K562 (cell line): ENCODE results near the gene NSMF. TPM values are rescaled to one million over a fixed set of nuclear protein-coding genes. Genes with fewer than 3 reads are reported as not detected.
A peak's percentile ranks its signal among the peaks of the same experiment; 100 is the strongest.

Source experiments
- ARHGAP35 ChIP-seq: fragments of 450-650 bp; IDR thresholded peaks from 2 replicates; pipeline ENCODE4 v1.6.1; 2018; ENCODE audit not compliant: partially characterized antibody
- CCAR2 ChIP-seq: fragments of 200-400 bp; formaldehyde crosslinking; IDR thresholded peaks from 2 replicates; pipeline ENCODE4 v1.6.1; 2017; ENCODE audit warnings: mild to moderate bottlenecking, low read depth, low read length
- FOXJ2 ChIP-seq: fragments of 200-800 bp; sonication (Bioruptor generic); IDR thresholded peaks from 2 replicates; pipeline ENCODE4 v1.6.1; 2016; ENCODE audit warnings: missing genetic modification characterization, missing compliant biosample characterization
- MBD2 ChIP-seq: sonication (generic); IDR thresholded peaks from 2 replicates; pipeline ENCODE4 v1.6.1; 2016; ENCODE audit warnings: low read depth, borderline replicate concordance
- PURB ChIP-seq: sonication (generic); formaldehyde crosslinking; IDR thresholded peaks from 2 replicates; pipeline ENCODE4 v1.9.0; 2021; ENCODE audit warnings: low read depth, mild to moderate bottlenecking, missing genetic modification reagents
- SLC30A9 ChIP-seq: fragments of 250-450 bp; sonication (Bioruptor Pico); IDR thresholded peaks from 2 replicates; pipeline ENCODE4 v1.8.0; 2022; ENCODE audit warnings: mild to moderate bottlenecking, moderate library complexity
- SMARCE1 ChIP-seq: fragments of 450-650 bp; IDR thresholded peaks from 2 replicates; pipeline ENCODE4 v1.7.1; 2016; ENCODE audit warnings: mild to moderate bottlenecking
- TEAD1 ChIP-seq, 2 experiments: fragments of 450-650 bp in 1 of 2; sonication (generic) in 1 of 2; formaldehyde crosslinking; IDR thresholded peaks; 2 replicates each; pipeline versions ENCODE4 v1.4.0 to v1.8.0; 2020 to 2022; ENCODE audit warnings: mild to moderate bottlenecking in 2 of 2, missing genetic modification reagents in 1 of 2
- THAP12 ChIP-seq: fragments of 250-450 bp; sonication (Bioruptor Pico); IDR thresholded peaks from 2 replicates; pipeline ENCODE4 v1.9.0; 2021; ENCODE audit warnings: mild to moderate bottlenecking, inconsistent platforms
- THRAP3 ChIP-seq: fragments of 450-650 bp; IDR thresholded peaks from 2 replicates; pipeline ENCODE4 v1.6.1; 2016; ENCODE audit warnings: mild to moderate bottlenecking, inconsistent platforms, borderline replicate concordance
- TSHZ1 ChIP-seq: fragments of 250-450 bp; sonication (Bioruptor Pico); IDR thresholded peaks from 2 replicates; pipeline ENCODE4 v1.4.0; 2020; ENCODE audit warnings: mild to moderate bottlenecking, moderate library complexity
- XRCC3 ChIP-seq: fragments of 450-650 bp; IDR thresholded peaks from 2 replicates; pipeline ENCODE4 v1.6.1; 2017; ENCODE audit warnings: mild to moderate bottlenecking, moderate library complexity
- ZBTB49 ChIP-seq: sonication (generic); formaldehyde crosslinking; IDR thresholded peaks from 2 replicates; pipeline ENCODE4 v1.8.0; 2022; ENCODE audit warnings: missing genetic modification reagents, mild to moderate bottlenecking, borderline replicate concordance
- ZNF121 ChIP-seq: sonication (generic); formaldehyde crosslinking; conservative IDR thresholded peaks from 2 replicates; pipeline ENCODE4 v1.8.0; 2022; ENCODE audit warnings: missing genetic modification reagents
- ZNF395 ChIP-seq: fragments of 200-800 bp; sonication (Bioruptor generic); IDR thresholded peaks from 2 replicates; pipeline ENCODE4 v1.6.1; 2017; ENCODE audit warnings: missing genetic modification characterization, missing compliant biosample characterization
- ZNF511 ChIP-seq: sonication (generic); formaldehyde crosslinking; IDR thresholded peaks from 2 replicates; pipeline ENCODE4 v1.8.0; 2022; ENCODE audit warnings: mild to moderate bottlenecking, missing genetic modification reagents
- ZNF586 ChIP-seq: fragments of 450-650 bp; formaldehyde crosslinking; conservative IDR thresholded peaks from 2 replicates; pipeline ENCODE4 v1.4.0; 2020; ENCODE audit warnings: mild to moderate bottlenecking, moderate library complexity
- ZNF589 ChIP-seq: fragments of 200-800 bp; sonication (Bioruptor generic); IDR thresholded peaks from 2 replicates; pipeline ENCODE4 v1.6.1; 2016; ENCODE audit warnings: low read depth, missing genetic modification characterization, missing compliant biosample characterization
- ZNF764 ChIP-seq: fragments of 250-450 bp; sonication (Bioruptor Pico); IDR thresholded peaks from 2 replicates; pipeline ENCODE4 v1.4.0; 2020; ENCODE audit warnings: low read depth, mild to moderate bottlenecking, moderate library complexity
- polyA plus RNA-seq, 8 experiments: library from polyadenylated mRNA; depleted of rRNA in 4 of 8; stranded (reverse) in 5 of 8; unstranded in 3 of 8; fragments of >200 nt; fragmentation: Nextera tagmentation in 2 of 8; fragmentation: Illumina TruSeq in 1 of 8; extraction: Ambion mirVana in 2 of 8; extraction: Trizol in 1 of 8; gene quantifications; 2 replicates each; pipeline versions ENCODE4 v1.2.1 to v1.2.3, GENCODE V29; 2011 to 2014; ENCODE audit warnings: inconsistent platforms in 1 of 8, missing spikeins in 1 of 8
- total RNA-seq, 7 experiments: library from RNA; depleted of rRNA in 6 of 7; stranded (reverse); fragments of >200 nt in 6 of 7; fragmentation: Illumina TruSeq in 2 of 7; extraction: Trizol in 2 of 7; gene quantifications; 2 replicates each; pipeline versions ENCODE4 v1.2.1 to v1.2.3, GENCODE V29; 2011 to 2021; ENCODE audit warnings: low replicate concordance in 1 of 7

The NSMF gene
- total and polyA plus RNA-seq, 9 of the 15 experiments (the other 6 are each of a cell fraction or from before 2014, with no cell fraction given) = 0.20 to 82.7 (median 29.3) TPM

GRCh38 chr9:137445275-137445807 lies 13.8 kb downstream of the NSMF start (continued):
- TF ChIP-seq THAP12 (CRISPR knock-in tag) = no peak
- no peak for TF ChIP-seq ZNF589 (CRISPR knock-in tag)
- TF ChIP-seq TSHZ1 (CRISPR knock-in tag) = no peak
- no peak for TF ChIP-seq THRAP3
- TF ChIP-seq XRCC3 = no peak
- no peak for TF ChIP-seq PURB (CRISPR knock-in tag)
- TF ChIP-seq MBD2 = no peak
- TF ChIP-seq TEAD1 (CRISPR knock-in tag; IDR thresholded peaks at IDR 0.05) = no peak
- no peak for TF ChIP-seq SMARCE1
- no peak for TF ChIP-seq FOXJ2 (tag)
- TF ChIP-seq ZNF511 (CRISPR knock-in tag) = 0 out of 2 replicates have a peak, but pooled peaks have one; percentile 18
- no peak for TF ChIP-seq ZNF395
- TF ChIP-seq ZBTB49 (CRISPR knock-in tag) = no peak
- TF ChIP-seq ZNF764 (CRISPR knock-in tag) = no peak
- TF ChIP-seq ZNF586 (CRISPR knock-in tag) = no peak
- TF ChIP-seq CCAR2 = no peak
- no peak for TF ChIP-seq ZNF121 (CRISPR knock-in tag)
- TF ChIP-seq SLC30A9 (CRISPR knock-in tag) = no peak
- TF ChIP-seq ARHGAP35 = no peak
